DMS79 treated with DMSO at 0.1 percent for 48 hours (cell line): ENCODE results near the gene TEAD1.

Source experiments
- DNase-seq: peaks from one replicate; lab custom pipeline; 2025; lab: John Stamatoyannopoulos, UW

The TEAD1 gene

GRCh38 chr11:12835286-12835685 lies 161.1 kb downstream of the TEAD1 start:
- no peak for DNase-seq

GRCh38 chr11:12838463-12839123 lies 164.4 kb downstream of the TEAD1 start:
- no peak for DNase-seq

GRCh38 chr11:12840871-12841660 lies 166.8 kb downstream of the TEAD1 start:
- DNase-seq, result no peak

GRCh38 chr11:12841946-12842630 lies 167.9 kb downstream of the TEAD1 start:
- peak; percentile 78 for DNase-seq

GRCh38 chr11:12842933-12843636 lies 168.9 kb downstream of the TEAD1 start:
- DNase-seq, result peak; percentile 94

GRCh38 chr11:12845163-12845562 lies 170.9 kb downstream of the TEAD1 start:
- no peak for DNase-seq

- peak; percentile 92 for DNase-seq
Measured at GRCh38 chr11:12845739-12846358, 171.6 kb downstream of the TEAD1 start.

GRCh38 chr11:12846786-12847615 lies 172.8 kb downstream of the TEAD1 start:
- DNase-seq, result no peak

GRCh38 chr11:12848413-12848812 lies 174.2 kb downstream of the TEAD1 start:
- DNase-seq, result no peak

- DNase-seq, result no peak
Measured at GRCh38 chr11:12853325-12853651, 179.1 kb downstream of the TEAD1 start.

GRCh38 chr11:12853652-12854296 lies 179.6 kb downstream of the TEAD1 start:
- no peak for DNase-seq

- DNase-seq, result no peak
Measured at GRCh38 chr11:12854297-12854661, 180.1 kb downstream of the TEAD1 start.

GRCh38 chr11:12854829-12855228 lies 180.6 kb downstream of the TEAD1 start:
- DNase-seq, result no peak

- no peak for DNase-seq
Measured at GRCh38 chr11:12856338-12856737, 182.1 kb downstream of the TEAD1 start.

GRCh38 chr11:12857572-12857971 lies 183.4 kb downstream of the TEAD1 start:
- no peak for DNase-seq

- DNase-seq, result no peak
Measured at GRCh38 chr11:12859872-12860657, 185.8 kb downstream of the TEAD1 start.

GRCh38 chr11:12860827-12861226 lies 186.6 kb downstream of the TEAD1 start:
- DNase-seq, result no peak

- DNase-seq, result peak; percentile 41
Measured at GRCh38 chr11:12862696-12863469, 188.7 kb downstream of the TEAD1 start.

- DNase-seq, result no peak
Measured at GRCh38 chr11:12863605-12864121, 189.4 kb downstream of the TEAD1 start.
